ENCODE data around the gene MED25. TPM values are rescaled to one million over a fixed set of nuclear protein-coding genes. Genes with fewer than 3 reads are reported as not detected.

Gene MED25
- total RNA-seq, 2 donors from 2014 or later = 46.1 to 77.2 TPM

DNA sequence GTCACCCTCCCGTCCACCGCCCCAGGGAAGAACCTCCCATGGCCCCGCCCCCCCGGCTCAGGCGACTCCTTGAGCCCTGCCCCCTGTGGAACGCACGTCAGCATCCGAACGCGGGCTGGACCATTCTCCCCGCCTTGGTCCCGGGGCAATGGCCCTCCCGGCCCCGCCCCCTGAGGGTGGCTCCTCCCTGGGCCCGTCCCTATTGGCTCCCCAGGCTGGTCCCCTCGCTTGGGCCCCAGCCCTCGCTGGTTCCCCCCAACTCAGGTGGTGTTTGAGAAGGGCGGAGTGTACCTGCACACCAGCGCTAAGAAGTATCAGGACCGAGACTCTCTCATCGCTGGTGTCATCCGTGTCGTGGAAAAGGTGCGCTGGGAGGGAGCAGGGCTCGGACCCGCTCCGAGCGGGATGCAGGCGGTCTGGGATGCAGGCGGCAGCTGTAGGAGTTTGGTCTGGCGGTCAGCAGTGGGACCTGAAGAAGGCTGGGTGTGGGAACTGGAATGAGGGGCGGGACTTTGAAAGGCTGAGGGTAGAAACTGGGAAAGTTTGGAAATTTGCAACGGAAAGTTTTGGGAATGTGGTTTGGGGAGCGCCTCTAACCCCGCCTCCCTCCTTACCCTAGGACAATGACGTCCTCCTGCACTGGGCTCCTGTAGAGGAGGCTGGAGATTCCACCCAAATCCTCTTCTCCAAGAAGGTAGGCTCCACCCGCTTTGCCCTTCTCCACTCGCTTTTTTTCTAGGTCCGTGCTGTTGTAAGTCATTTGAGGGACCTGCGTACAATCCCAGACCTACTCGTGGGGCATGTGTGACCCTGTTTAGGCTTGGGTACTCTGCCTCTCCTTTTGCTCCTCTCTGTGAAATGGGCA lies 60.0 kb downstream of the MED25 start:
- intact Hi-C loops (cut with DNase I) = no loop called here
- peak; percentile 99 for DNase-seq
- no peaks in the 10 kb centered on the region for H3K9me3 ChIP-seq
- H3K9ac ChIP-seq (ENCODE audit: low read depth in 2 of 2, low read length in 2 of 2) = peak overlapping the region; percentile 75 to 99
- peak overlapping the region; percentile 81 for H3K4me3 ChIP-seq
- TF ChIP-seq, protein P1, sequence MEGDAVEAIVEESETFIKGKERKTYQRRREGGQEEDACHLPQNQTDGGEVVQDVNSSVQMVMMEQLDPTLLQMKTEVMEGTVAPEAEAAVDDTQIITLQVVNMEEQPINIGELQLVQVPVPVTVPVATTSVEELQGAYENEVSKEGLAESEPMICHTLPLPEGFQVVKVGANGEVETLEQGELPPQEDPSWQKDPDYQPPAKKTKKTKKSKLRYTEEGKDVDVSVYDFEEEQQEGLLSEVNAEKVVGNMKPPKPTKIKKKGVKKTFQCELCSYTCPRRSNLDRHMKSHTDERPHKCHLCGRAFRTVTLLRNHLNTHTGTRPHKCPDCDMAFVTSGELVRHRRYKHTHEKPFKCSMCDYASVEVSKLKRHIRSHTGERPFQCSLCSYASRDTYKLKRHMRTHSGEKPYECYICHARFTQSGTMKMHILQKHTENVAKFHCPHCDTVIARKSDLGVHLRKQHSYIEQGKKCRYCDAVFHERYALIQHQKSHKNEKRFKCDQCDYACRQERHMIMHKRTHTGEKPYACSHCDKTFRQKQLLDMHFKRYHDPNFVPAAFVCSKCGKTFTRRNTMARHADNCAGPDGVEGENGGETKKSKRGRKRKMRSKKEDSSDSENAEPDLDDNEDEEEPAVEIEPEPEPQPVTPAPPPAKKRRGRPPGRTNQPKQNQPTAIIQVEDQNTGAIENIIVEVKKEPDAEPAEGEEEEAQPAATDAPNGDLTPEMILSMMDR (IDR thresholded peaks at IDR 0.05) = no peak
- peaks cover 12% of the 10 kb centered on the region for H3K36me3 ChIP-seq
- H3K27me3 ChIP-seq = no peaks in the 10 kb centered on the region
- peak overlapping the region; percentile 97 for H3K27ac ChIP-seq
- peaks cover 4% of the 10 kb centered on the region for H3K4me1 ChIP-seq

DNA sequence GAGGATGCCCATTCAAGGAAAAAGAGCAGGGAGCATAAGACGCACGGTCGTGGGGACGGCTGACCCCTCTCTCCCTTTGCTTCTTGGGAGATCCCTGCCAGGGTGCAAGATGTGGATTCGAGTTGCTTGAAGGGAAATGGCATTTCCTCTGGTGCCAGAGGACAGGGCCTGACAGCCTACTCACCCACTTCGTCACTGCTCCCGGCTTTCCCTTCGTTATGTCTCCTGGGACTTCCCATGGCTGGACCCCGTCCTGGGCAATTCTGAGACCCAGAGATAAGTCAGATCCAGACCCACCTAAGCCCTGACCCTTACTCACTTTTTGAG lies 60.6 kb downstream of the MED25 start:
- H3K27ac ChIP-seq = no peak overlapping the region
- TF ChIP-seq, protein P1 (IDR thresholded peaks at IDR 0.05) = no peak
- no peaks in the 10 kb centered on the region for H3K27me3 ChIP-seq
- H3K4me1 ChIP-seq = peaks cover 4% of the 10 kb centered on the region
- peak; percentile 35 for DNase-seq
- H3K9me3 ChIP-seq = no peaks in the 10 kb centered on the region
- H3K4me3 ChIP-seq = no peak overlapping the region
- intact Hi-C loops (cut with DNase I) = no loop called here
- peaks cover 14% of the 10 kb centered on the region for H3K36me3 ChIP-seq
- H3K9ac ChIP-seq (ENCODE audit: low read depth in 2 of 2, low read length in 2 of 2) = no peak overlapping the region

DNA sequence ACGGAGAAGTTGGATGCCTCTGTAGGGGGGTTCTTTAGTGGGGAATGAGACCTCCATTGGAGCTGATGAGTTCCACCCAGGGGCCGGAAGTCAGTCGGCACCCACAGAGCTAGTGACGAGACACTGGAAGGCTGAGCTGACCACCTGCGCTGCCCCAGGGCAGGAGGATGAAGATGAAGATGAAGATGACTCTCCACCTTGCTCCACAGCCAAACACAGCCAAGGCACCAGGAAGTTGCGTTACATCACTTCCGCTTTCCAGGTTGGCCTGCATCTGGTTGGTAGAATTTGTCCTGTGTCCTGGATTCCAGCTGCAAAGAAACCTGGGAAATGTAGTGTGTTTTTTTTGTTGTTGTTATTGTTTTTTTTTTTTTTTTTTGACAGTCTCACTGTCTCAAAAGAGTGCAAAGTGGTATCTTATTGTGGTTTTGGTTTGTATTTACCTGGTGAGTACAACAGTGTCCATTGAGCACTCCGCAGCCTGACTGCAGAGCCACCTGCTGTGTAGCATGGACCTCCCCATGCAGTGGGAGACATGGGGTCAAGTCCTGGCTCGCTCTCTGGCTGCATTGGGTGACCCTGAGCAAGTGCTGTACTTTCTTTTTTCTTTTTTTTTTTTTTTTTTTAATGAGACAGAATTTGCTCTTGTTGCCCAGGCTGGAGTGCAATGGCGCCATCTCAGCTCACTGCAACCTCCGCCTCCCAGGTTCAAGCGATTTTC lies 61.3 kb downstream of the MED25 start:
- intact Hi-C loops (cut with DNase I) = no loop called here
- DNase-seq = peak; percentile 27
- Histone ChIP-seq H3K4me1 (peaks cover 4% of the 10 kb centered on the region), H3K4me3 (no peak overlapping the region), H3K27me3 (no peaks in the 10 kb centered on the region), H3K36me3 (peaks cover 20% of the 10 kb centered on the region), H3K9me3 (no peaks in the 10 kb centered on the region), H3K27ac (no peak overlapping the region), H3K9ac (ENCODE audit: low read depth in 2 of 2, low read length in 2 of 2) (no peak overlapping the region)
- TF ChIP-seq, protein P1 (IDR thresholded peaks at IDR 0.05) = no peak

DNA sequence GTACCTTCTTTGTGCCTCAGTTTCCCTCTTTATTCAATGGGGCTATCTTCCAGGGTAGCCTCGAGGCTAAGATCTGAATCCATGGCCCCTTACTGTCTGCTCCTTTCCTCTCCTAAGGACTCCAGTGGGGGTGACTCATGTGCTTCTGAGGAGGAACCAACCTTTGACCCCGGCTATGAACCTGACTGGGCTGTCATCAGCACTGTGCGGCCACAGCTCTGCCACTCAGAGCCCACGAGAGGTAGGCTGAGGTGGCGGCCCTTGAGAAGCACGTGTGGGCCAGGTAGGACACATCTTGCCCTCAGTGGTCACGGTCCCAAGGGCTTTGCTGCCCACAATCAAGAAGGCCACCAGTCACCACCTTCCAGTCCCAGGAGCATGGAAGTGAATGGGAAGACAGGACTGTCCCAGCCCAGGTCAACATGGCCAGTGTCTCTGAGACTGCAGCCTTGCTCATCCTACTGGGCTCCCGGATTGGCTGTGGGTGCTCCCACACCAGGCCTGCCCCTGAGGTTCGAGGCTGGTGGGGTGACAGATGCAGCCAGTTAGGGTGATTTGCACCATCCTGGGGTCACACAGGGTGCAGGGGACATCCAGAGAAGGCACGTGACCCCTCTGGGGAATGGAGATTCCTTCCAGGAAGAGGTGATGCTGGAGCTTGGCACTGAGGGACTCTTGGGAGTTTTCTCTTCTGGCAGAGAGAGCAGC lies 62.2 kb downstream of the MED25 start:
- TF ChIP-seq, protein P1 (IDR thresholded peaks at IDR 0.05) = no peak
- Histone ChIP-seq H3K4me3 (no peak overlapping the region), H3K9me3 (no peaks in the 10 kb centered on the region), H3K9ac (ENCODE audit: low read depth in 2 of 2, low read length in 2 of 2) (no peak overlapping the region), H3K27ac (no peak overlapping the region), H3K27me3 (no peaks in the 10 kb centered on the region), H3K4me1 (peaks cover 4% of the 10 kb centered on the region), H3K36me3 (peaks cover 20% of the 10 kb centered on the region)
- DNase-seq = peak; percentile 19
- intact Hi-C loops (cut with DNase I) = no loop called here

DNA sequence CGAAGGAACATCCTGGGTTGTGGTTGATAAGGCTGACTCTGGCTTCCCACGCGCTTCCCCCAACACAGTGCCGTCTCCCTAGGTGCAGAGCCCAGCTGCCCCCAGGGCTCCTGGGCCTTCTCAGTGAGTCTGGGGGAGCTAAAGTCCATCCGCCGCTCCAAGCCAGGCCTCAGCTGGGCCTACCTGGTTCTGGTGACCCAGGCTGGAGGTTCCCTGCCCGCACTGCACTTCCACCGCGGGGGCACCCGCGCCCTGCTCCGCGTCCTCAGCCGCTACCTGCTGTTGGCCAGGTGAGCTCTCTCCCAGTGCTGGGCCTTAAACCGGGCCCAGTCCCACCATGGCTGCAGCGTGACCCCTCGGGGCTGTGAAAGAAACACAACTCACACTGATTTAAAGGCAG lies 63.1 kb downstream of the MED25 start:
- no peak for DNase-seq
- no peak overlapping the region for H3K9ac ChIP-seq (ENCODE audit: low read depth in 2 of 2, low read length in 2 of 2)
- H3K27me3 ChIP-seq = no peaks in the 10 kb centered on the region
- TF ChIP-seq, protein P1 (IDR thresholded peaks at IDR 0.05) = no peak
- no peak overlapping the region for H3K4me3 ChIP-seq
- H3K9me3 ChIP-seq = no peaks in the 10 kb centered on the region
- no peak overlapping the region for H3K27ac ChIP-seq
- intact Hi-C loops (cut with DNase I) = no loop called here
- peaks cover 4% of the 10 kb centered on the region for H3K4me1 ChIP-seq
- H3K36me3 ChIP-seq = peaks cover 20% of the 10 kb centered on the region

Data from colonic mucosa (tissue), 4 donors.